COLO668 (cell line): Measurements from ENCODE around the gene TWF2.

Experiments used
- DNase-seq: peaks from one replicate; lab custom pipeline; 2025; ENCODE audit not compliant: unreplicated experiment; lab: John Stamatoyannopoulos, UW

TWF2 gene

GRCh38 chr3:52183786-52184445 is 55.0 kb downstream of the TWF2 start:
- no peak for DNase-seq

GRCh38 chr3:52182691-52183090 is 56.3 kb downstream of the TWF2 start:
- DNase-seq, result no peak

GRCh38 chr3:52182196-52182595 is 56.8 kb downstream of the TWF2 start:
- no peak for DNase-seq

GRCh38 chr3:52181543-52181942 is 57.4 kb downstream of the TWF2 start:
- DNase-seq, result no peak
